GM12875 (cell line): ENCODE measurements around the gene GCNT2.

Experiments
- H3K4me3 ChIP-seq: one replicate; pipeline ENCODE4 v1.5.1; 2011; ENCODE audit warnings: low read depth, low read length, control low read depth
- TF ChIP-seq, protein P1 (sequence below): IDR thresholded peaks from 2 replicates; pipeline ENCODE4 v1.5.1; 2011; ENCODE audit warnings: low read depth, mild to moderate bottlenecking, control low read depth, inconsistent platforms, low read length, moderate library complexity, borderline replicate concordance; ENCODE audit not compliant: insufficient read depth

The GCNT2 gene

DNA sequence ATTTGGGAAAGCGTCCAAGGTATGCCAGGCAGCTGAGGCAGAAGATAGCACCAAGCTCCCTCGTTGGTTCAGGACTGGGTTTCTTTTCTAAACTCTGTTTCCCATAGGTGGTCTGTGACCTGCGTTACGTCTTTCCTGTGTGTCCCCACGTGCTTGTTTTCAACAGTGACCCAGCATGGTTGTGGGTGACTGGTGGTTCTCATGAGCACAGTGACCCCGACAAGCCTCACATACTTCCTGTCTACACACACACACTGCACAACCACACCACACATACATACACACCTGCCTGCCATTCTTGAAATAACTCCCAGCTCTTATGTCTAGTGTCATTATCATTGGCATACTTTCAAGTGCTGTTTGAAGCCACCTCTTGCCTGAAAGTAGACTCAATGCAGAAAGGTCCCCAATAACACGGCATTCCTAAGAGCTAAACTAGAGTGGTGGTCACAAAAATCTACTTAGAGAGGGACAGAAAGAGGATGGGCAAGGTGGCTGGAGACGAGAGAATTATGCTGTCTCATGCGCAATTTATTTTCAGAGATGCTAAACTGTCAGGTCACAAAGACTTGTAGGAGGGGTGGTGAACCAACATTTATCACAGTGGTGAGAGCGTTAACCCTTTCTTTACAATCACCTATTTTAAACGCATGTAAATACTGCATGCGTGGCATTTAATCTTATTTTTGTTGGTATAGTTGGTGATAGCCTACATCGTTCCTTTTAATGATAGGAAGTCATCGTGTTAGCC lies 66.7 kb downstream of the GCNT2 start:
- TF ChIP-seq, protein P1, sequence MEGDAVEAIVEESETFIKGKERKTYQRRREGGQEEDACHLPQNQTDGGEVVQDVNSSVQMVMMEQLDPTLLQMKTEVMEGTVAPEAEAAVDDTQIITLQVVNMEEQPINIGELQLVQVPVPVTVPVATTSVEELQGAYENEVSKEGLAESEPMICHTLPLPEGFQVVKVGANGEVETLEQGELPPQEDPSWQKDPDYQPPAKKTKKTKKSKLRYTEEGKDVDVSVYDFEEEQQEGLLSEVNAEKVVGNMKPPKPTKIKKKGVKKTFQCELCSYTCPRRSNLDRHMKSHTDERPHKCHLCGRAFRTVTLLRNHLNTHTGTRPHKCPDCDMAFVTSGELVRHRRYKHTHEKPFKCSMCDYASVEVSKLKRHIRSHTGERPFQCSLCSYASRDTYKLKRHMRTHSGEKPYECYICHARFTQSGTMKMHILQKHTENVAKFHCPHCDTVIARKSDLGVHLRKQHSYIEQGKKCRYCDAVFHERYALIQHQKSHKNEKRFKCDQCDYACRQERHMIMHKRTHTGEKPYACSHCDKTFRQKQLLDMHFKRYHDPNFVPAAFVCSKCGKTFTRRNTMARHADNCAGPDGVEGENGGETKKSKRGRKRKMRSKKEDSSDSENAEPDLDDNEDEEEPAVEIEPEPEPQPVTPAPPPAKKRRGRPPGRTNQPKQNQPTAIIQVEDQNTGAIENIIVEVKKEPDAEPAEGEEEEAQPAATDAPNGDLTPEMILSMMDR, result no peak
- H3K4me3 ChIP-seq, result no peak overlapping the region

DNA sequence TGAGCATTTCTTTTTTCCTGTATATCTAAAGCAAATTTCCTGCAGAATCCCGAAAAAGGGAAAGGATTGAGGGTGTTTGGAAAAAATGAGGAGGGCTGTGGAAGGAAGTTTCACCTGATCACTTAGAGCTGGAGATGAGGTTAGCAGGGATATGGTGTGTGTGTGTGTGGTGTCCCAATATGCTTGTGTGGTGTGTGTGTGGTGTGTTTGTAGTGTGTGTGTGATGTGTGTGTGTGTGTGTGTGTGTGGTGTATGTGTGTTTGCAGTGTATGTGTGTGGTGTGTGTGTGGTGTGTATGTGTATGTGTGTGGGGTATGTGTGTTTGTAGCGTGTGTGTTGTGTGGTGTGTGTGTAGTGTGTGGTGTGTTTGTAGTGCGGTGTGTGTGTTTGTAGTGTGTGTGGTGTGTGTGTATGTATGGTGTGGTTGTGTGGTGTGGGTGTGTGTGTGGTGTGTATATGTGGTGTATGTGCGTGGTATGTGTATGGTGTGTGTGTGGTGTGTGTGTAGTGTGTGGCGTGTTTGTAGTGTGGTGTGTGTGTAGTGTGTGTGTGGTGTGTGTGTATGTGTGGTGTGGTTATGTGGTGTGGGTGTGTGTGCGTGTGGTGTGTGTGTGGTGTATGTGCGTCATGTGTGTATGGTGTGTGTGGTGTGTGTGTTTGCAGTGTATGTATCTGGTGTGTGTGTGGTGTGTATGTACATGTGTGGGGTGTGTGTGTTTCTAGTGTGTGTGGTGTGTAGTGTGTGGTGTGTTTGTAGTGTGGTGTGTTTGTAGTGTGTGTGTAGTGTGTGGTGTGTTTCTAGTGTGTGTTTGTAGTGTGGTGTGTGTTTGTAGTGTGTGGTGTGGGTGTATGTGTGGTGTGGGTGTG lies 67.6 kb downstream of the GCNT2 start:
- TF ChIP-seq, protein P1, result no peak
- H3K4me3 ChIP-seq, result no peak overlapping the region

DNA sequence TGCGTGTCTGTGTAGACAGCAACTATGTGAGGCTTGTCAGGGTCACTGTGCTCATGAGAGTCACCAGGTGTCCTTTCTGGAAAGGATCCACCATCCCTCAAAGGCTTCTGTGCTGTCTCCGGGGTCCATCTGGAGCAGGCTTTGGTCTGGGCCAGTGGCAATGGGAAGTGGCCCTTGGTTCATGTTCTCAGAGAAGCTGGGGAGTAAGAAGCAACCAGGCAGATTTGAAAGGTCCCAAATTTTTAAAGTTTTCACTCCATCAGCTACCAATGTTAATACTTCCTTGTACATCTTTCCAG lies 68.2 kb downstream of the GCNT2 start:
- H3K4me3 ChIP-seq, result no peak overlapping the region
- TF ChIP-seq, protein P1, result no peak

DNA sequence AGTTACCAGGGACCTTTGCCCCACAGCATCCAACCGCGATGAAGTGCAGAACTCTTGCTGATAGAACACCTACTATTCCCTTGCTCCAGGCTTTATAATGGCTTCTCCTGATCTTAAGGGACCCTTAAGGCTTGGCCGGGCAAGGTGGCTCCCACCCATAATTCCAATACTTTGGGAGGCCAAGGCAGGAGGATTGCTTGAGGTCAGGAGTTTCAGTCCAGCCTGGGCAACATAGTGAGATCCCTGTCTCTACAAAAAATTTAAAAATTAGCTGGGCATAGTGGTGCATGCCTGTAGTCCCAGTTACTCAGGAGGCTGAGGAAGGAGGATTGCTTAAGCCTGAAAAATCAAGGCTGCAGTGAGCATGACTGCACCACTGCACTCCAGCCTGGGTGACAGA lies 68.8 kb downstream of the GCNT2 start:
- TF ChIP-seq, protein P1, result no peak
- no peak overlapping the region for H3K4me3 ChIP-seq

DNA sequence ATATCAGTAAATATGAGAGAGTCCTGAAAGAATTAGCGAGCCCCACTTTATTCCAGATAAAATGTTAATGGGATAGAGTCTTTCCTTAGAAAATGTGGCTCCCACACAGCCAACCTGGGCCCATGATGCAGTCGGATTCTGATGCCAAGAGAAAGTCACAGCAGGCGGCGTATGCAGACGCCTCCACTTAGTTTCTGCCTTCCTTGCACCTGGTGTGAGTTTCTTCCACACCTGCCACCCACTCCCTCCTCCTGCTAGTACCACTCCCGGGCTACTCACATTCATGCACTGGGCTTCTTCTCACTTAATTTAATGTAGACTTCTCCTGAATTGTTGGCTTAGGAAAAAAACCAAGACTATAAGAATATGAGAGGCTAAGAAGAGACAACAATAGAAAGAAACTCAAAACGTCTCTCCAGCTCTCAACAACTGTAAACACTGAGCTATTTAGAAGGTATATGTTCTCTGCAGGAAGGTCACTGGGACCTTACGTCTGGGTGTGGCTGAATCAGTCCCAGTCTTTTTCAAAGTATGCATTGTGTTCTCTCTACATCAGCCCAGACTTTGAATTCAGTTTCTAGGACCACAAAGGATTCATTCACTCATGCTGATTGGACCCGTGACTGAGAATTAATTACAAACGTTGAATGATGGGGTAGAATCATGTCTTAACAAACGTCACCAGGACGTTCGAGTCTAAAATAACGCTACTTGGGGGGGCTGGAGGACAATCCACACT lies 70.4 kb downstream of the GCNT2 start:
- H3K4me3 ChIP-seq, result no peak overlapping the region
- TF ChIP-seq, protein P1, result no peak

DNA sequence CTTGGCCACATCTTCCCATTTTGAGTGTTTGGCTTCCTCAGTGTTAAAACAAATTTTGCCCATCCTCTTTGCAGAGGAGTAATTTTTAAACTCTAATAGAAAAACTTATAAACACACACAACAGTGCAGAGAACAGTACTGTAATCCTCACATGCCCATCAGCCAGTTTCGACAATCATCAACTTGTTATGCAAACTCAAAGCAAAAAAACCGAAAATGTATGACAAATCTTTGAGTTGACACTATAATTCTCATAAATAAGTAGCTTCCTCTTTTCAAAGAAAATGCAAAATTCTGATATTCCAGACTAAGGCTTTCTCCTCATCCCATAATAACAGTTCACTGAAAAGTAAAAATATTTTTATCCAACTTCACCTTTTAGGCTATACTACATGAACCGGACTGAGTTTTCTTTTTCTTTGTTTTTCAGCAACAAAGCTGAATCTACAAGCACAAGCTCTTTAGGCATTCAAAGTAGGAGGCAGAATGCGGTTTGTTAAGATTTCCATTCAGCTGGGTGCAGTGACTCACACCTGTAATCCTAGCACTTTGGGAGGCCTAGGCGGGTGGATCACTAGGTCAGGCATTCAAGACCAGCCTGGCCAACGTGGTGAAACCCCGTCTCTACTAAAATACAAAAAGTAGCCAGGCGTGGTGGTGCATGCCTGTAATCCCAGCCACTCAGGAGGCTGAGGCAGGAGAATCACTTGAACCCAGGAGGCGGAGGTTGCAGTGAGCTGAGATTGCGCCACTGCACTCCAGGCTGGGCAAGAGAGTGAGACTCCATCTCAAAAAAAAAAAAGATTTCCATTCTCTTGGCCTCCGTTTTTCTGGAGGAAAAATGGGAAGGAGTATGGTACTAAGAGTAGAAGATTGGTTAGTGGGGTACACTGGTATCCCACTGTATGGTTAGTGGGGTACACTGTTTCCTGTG lies 74.8 kb downstream of the GCNT2 start:
- no peak overlapping the region for H3K4me3 ChIP-seq
- TF ChIP-seq, protein P1, result no peak
